Liver (tissue), 9 donors: ENCODE measurements around the gene CACNA1A. TPM values are rescaled to one million over a fixed set of nuclear protein-coding genes. Genes with fewer than 3 reads are reported as not detected.

ENCODE experiments used
- DNase-seq: peaks from one replicate; pipeline ENCODE4 v3.0.0-alpha.2; 2017; ENCODE audit warnings: low spot score
- H3K27ac ChIP-seq, 2 donors: one replicate each; pipeline ENCODE4 v1.7.0; 2013; ENCODE audit warnings: inconsistent platforms in 2 of 2, low read length in 2 of 2, control low read depth in 1 of 2, low read depth in 1 of 2, mild to moderate bottlenecking in 1 of 2
- H3K27me3 ChIP-seq, 4 donors: one replicate each; pipeline versions ENCODE4 v1.6.1 to v1.7.0; 2013; ENCODE audit warnings: low read length in 3 of 4, inconsistent platforms in 1 of 4, mild to moderate bottlenecking in 1 of 4, moderate library complexity in 1 of 4; ENCODE audit not compliant: control insufficient read depth in 4 of 4, insufficient read depth in 4 of 4
- H3K36me3 ChIP-seq, 4 donors: one replicate each; pipeline versions ENCODE4 v1.6.1 to v1.7.0; 2013; ENCODE audit warnings: low read length in 3 of 4, mild to moderate bottlenecking in 3 of 4, low read depth in 1 of 4, moderate library complexity in 1 of 4; ENCODE audit not compliant: control insufficient read depth in 4 of 4, insufficient read depth in 3 of 4
- H3K4me1 ChIP-seq, 4 donors: one replicate each; pipeline versions ENCODE4 v1.6.1 to v1.7.0; 2013; ENCODE audit warnings: low read length in 3 of 4, mild to moderate bottlenecking in 3 of 4, moderate library complexity in 1 of 4; ENCODE audit not compliant: control insufficient read depth in 4 of 4, insufficient read depth in 4 of 4
- H3K4me3 ChIP-seq, 3 donors: one replicate each; pipeline versions ENCODE4 v1.6.1 to v1.7.0; 2013; ENCODE audit warnings: low read length in 3 of 3, control low read depth in 1 of 3, low read depth in 1 of 3, mild to moderate bottlenecking in 1 of 3
- H3K9ac ChIP-seq, 2 donors: one replicate each; pipeline ENCODE4 v1.7.0; 2013; ENCODE audit warnings: low read length in 2 of 2, mild to moderate bottlenecking in 2 of 2, moderate library complexity in 2 of 2, control low read depth in 1 of 2, low read depth in 1 of 2
- H3K9me3 ChIP-seq, 4 donors: one replicate each; pipeline versions ENCODE4 v1.6.1 to v1.7.0; 2013; ENCODE audit warnings: low read length in 3 of 4; ENCODE audit not compliant: control insufficient read depth in 4 of 4
- ATF3 ChIP-seq: IDR thresholded peaks from 2 replicates; pipeline ENCODE4 v1.6.1; 2016; ENCODE audit warnings: antibody characterized with exemption
- CTCF ChIP-seq: fragments of 150-350 bp; IDR thresholded peaks from 2 replicates; pipeline ENCODE4 v1.5.1; 2017; ENCODE audit warnings: improper control_type of control experiment, low read depth, low read length; ENCODE audit not compliant: missing input control
- EGR1 ChIP-seq, 2 donors: IDR thresholded peaks; 2 replicates each; pipeline ENCODE4 v1.6.1; 2016 to 2018; ENCODE audit warnings: antibody characterized with exemption in 2 of 2, low read depth in 2 of 2
- FOXA1 ChIP-seq: IDR thresholded peaks from 2 replicates; pipeline ENCODE4 v1.6.1; 2016; ENCODE audit warnings: antibody characterized with exemption
- GABPA ChIP-seq, 2 donors: IDR thresholded peaks in 1 of 2; conservative IDR thresholded peaks in 1 of 2; 2 replicates each; pipeline ENCODE4 v1.6.1; 2016; ENCODE audit warnings: antibody characterized with exemption in 2 of 2, mild to moderate bottlenecking in 1 of 2, moderate library complexity in 1 of 2
- HNF4A ChIP-seq, 2 donors: conservative IDR thresholded peaks; 2 replicates each; pipeline ENCODE4 v1.6.1; 2016; ENCODE audit warnings: antibody characterized with exemption in 2 of 2, mild to moderate bottlenecking in 2 of 2
- NR2F2 ChIP-seq: IDR thresholded peaks from 2 replicates; pipeline ENCODE4 v1.6.1; 2016; ENCODE audit warnings: antibody characterized with exemption
- RAD21 ChIP-seq, 2 donors: IDR thresholded peaks; 2 replicates each; pipeline ENCODE4 v1.6.1; 2016; ENCODE audit warnings: antibody characterized with exemption in 2 of 2, mild to moderate bottlenecking in 2 of 2
- REST ChIP-seq: IDR thresholded peaks from 2 replicates; pipeline ENCODE4 v1.6.1; 2016; ENCODE audit warnings: antibody characterized with exemption, mild to moderate bottlenecking
- RXRA ChIP-seq, 2 donors: IDR thresholded peaks; 2 replicates each; pipeline ENCODE4 v1.6.1; 2017 to 2018; ENCODE audit warnings: antibody characterized with exemption in 2 of 2, mild to moderate bottlenecking in 1 of 2
- SP1 ChIP-seq: IDR thresholded peaks from 2 replicates; pipeline ENCODE4 v1.6.1; 2018; ENCODE audit warnings: antibody characterized with exemption, mild to moderate bottlenecking
- TAF1 ChIP-seq: conservative IDR thresholded peaks from 2 replicates; pipeline ENCODE4 v1.6.1; 2016; ENCODE audit warnings: antibody characterized with exemption, mild to moderate bottlenecking
- YY1 ChIP-seq: IDR thresholded peaks from 2 replicates; pipeline ENCODE4 v1.6.1; 2016; ENCODE audit warnings: antibody characterized with exemption, mild to moderate bottlenecking
- ZBTB33 ChIP-seq: IDR thresholded peaks from 2 replicates; pipeline ENCODE4 v1.6.1; 2016; ENCODE audit warnings: antibody characterized with exemption
- whole genome bisulfite sequencing: extraction: QIAGEN DNeasy Blood & Tissue Kit; methylation state at CpG from one replicate; pipeline ENCODE4 v1.1.7; 2013; 5-methylcytosine and 5-hydroxymethylcytosine counted together
- polyA plus RNA-seq, 2 donors: library from polyadenylated mRNA; stranded (reverse) in 1 of 2; unstranded in 1 of 2; fragments of 200-250 nt in 1 of 2; fragments of >200 nt in 1 of 2; fragmentation: Nextera tagmentation in 1 of 2; extraction: Ambion mirVana in 1 of 2; gene quantifications; one replicate each; pipeline versions ENCODE4 v1.2.1 to v1.2.3, GENCODE V29; 2013 to 2015
- total RNA-seq, 2 donors: library from RNA; depleted of rRNA; stranded (reverse); fragments of >200 nt; gene quantifications; one replicate each; pipeline ENCODE4 v1.2.3, GENCODE V29; 2014
- donor health status: healthy.
- donor health status: healthy.
- donor health status: healthy.
- donor health status: healthy.
- donor health status: healthy.

Gene CACNA1A
- total and polyA plus RNA-seq, 4 donors, result 0.09 to 0.17 (median 0.17) TPM; not detected in 1

GRCh38 chr19:13466697-13467096 lies 39.6 kb downstream of the CACNA1A start:
- H3K4me3 ChIP-seq, result no peak overlapping the region
- no peaks in the 10 kb centered on the region for H3K4me1 ChIP-seq
- no peak overlapping the region for H3K9ac ChIP-seq
- H3K27me3 ChIP-seq, result peaks cover 0 to 4% (median 0%) of the 10 kb centered on the region in 4 donors
- 72% methylated on average over 5 of the region's 5 CpGs for WGBS
- no peak for TF ChIP-seq REST
- TF ChIP-seq EGR1 (IDR thresholded peaks at IDR 0.05; ENCODE audit: low read depth in 2 of 2), result no peak
- no peak for TF ChIP-seq TAF1
- TF ChIP-seq GABPA (IDR thresholded peaks at IDR 0.05 in 1 of 2, conservative IDR thresholded peaks at IDR 0.05 in 1 of 2), result no peak
- TF ChIP-seq RAD21 (IDR thresholded peaks at IDR 0.05), result no peak
- no peak for TF ChIP-seq ATF3
- TF ChIP-seq RXRA (IDR thresholded peaks at IDR 0.05), result no peak
- no peak for TF ChIP-seq YY1
- TF ChIP-seq SP1, result no peak
- no peak for DNase-seq
- H3K9me3 ChIP-seq, result no peaks in the 10 kb centered on the region
- no peaks in the 10 kb centered on the region for H3K36me3 ChIP-seq
- no peak overlapping the region for H3K27ac ChIP-seq

GRCh38 chr19:13463296-13463695 lies 43.0 kb downstream of the CACNA1A start:
- no peak overlapping the region for H3K27ac ChIP-seq
- H3K9me3 ChIP-seq, result no peaks in the 10 kb centered on the region
- peaks cover 0 to 16% (median 0%) of the 10 kb centered on the region in 4 donors for H3K27me3 ChIP-seq
- TF ChIP-seq FOXA1 (no peak), REST (peak; percentile 97), TAF1 (no peak)
- WGBS, result 16% methylated on average over 6 of the region's 6 CpGs
- no peaks in the 10 kb centered on the region for H3K4me1 ChIP-seq
- DNase-seq, result no peak
- H3K9ac ChIP-seq, result no peak overlapping the region
- no peak overlapping the region for H3K4me3 ChIP-seq
- no peaks in the 10 kb centered on the region for H3K36me3 ChIP-seq

- Histone ChIP-seq H3K9ac (no peak overlapping the region), H3K36me3 (no peaks in the 10 kb centered on the region), H3K9me3 (no peaks in the 10 kb centered on the region), H3K27ac (no peak overlapping the region), H3K27me3 (peaks cover 0 to 16% (median 0%) of the 10 kb centered on the region in 4 donors), H3K4me3 (no peak overlapping the region), H3K4me1 (no peaks in the 10 kb centered on the region)
- DNase-seq, result no peak
- 60% methylated on average over 12 of the region's 12 CpGs for WGBS
- TF ChIP-seq NR2F2, result no peak
- TF ChIP-seq ATF3, result no peak
- TF ChIP-seq HNF4A (conservative IDR thresholded peaks at IDR 0.05), result no peak
- no peak for TF ChIP-seq RAD21 (IDR thresholded peaks at IDR 0.05)
- no peak for TF ChIP-seq GABPA (IDR thresholded peaks at IDR 0.05 in 1 of 2, conservative IDR thresholded peaks at IDR 0.05 in 1 of 2)
- no peak for TF ChIP-seq RXRA (IDR thresholded peaks at IDR 0.05)
- TF ChIP-seq EGR1 (IDR thresholded peaks at IDR 0.05; ENCODE audit: low read depth in 2 of 2), result no peak
- TF ChIP-seq ZBTB33, result no peak
- TF ChIP-seq CTCF, result no peak
Observed at GRCh38 chr19:13461536-13461935, 44.7 kb downstream of the CACNA1A start.
